Mesendoderm (in vitro differentiated cells): ENCODE data around the gene NR4A1.

ENCODE experiments used
- DNase-seq: peaks from one replicate; pipeline ENCODE4 v3.0.0; 2013
- H2AK5ac ChIP-seq: 2 replicates; pipeline ENCODE4 v1.6.1; 2013; ENCODE audit warnings: low read length, inconsistent platforms
- H2BK120ac ChIP-seq: 2 replicates; pipeline ENCODE4 v1.6.1; 2013; ENCODE audit warnings: low read depth, mild to moderate bottlenecking, low read length, moderate library complexity, mixed read lengths
- H2BK15ac ChIP-seq: replicated peaks from 2 replicates; pipeline ENCODE4 v1.6.1; 2013; ENCODE audit warnings: low read depth, mild to moderate bottlenecking, moderate library complexity
- H2BK5ac ChIP-seq: 2 replicates; pipeline ENCODE4 v1.6.1; 2013; ENCODE audit warnings: low read length, inconsistent platforms
- H3K18ac ChIP-seq: 2 replicates; pipeline ENCODE4 v1.6.1; 2013; ENCODE audit warnings: mild to moderate bottlenecking, low read length, mixed read lengths
- H3K23ac ChIP-seq: one replicate; pipeline ENCODE4 v1.6.1; 2013; ENCODE audit warnings: low read length
- H3K27ac ChIP-seq: 2 replicates; pipeline ENCODE4 v1.5.1; 2013; ENCODE audit warnings: low read depth, mild to moderate bottlenecking, inconsistent platforms, low read length, moderate library complexity
- H3K27me3 ChIP-seq: 2 replicates; pipeline ENCODE4 v1.6.1; 2013; ENCODE audit warnings: low read length, control low read depth, mild to moderate bottlenecking, inconsistent platforms; ENCODE audit not compliant: insufficient read depth, poor library complexity
- H3K36me3 ChIP-seq: 2 replicates; pipeline ENCODE4 v1.6.1; 2013; ENCODE audit warnings: low read length, inconsistent platforms; ENCODE audit not compliant: control insufficient read depth, insufficient read depth
- H3K4ac ChIP-seq: one replicate; pipeline ENCODE4 v1.6.1; 2013; ENCODE audit warnings: low read depth, mild to moderate bottlenecking, low read length, moderate library complexity
- H3K4me1 ChIP-seq: 2 replicates; pipeline ENCODE4 v1.6.1; 2013; ENCODE audit warnings: low read depth, low read length, inconsistent platforms; ENCODE audit not compliant: control insufficient read depth
- H3K4me2 ChIP-seq: 2 replicates; pipeline ENCODE4 v1.6.1; 2013; ENCODE audit warnings: low read length
- H3K4me3 ChIP-seq: 2 replicates; pipeline ENCODE4 v1.5.1; 2013; ENCODE audit warnings: mild to moderate bottlenecking, low read length
- H3K56ac ChIP-seq: one replicate; pipeline ENCODE4 v1.6.1; 2013; ENCODE audit warnings: low read length
- H3K79me1 ChIP-seq: 2 replicates; pipeline ENCODE4 v1.6.1; 2013; ENCODE audit warnings: low read length, inconsistent platforms
- H3K79me2 ChIP-seq: 2 replicates; pipeline ENCODE4 v1.6.1; 2013; ENCODE audit warnings: mild to moderate bottlenecking, low read length; ENCODE audit not compliant: control insufficient read depth, insufficient read depth
- H3K9ac ChIP-seq: 2 replicates; pipeline ENCODE4 v1.6.1; 2013; ENCODE audit warnings: low read length, inconsistent platforms
- H4K5ac ChIP-seq: one replicate; pipeline ENCODE4 v1.6.1; 2013; ENCODE audit warnings: low read length
- H4K8ac ChIP-seq: one replicate; pipeline ENCODE4 v1.6.1; 2013; ENCODE audit warnings: low read depth, mild to moderate bottlenecking, control low read depth, low read length, moderate library complexity
- WGBS: extraction: QIAGEN DNeasy Blood & Tissue Kit; methylation state at CpG from one replicate; pipeline ENCODE4 v1.1.7; 2013; ENCODE audit warnings: low lambda C conversion rate, missing lambda C conversion rate; ENCODE audit not compliant: insufficient coverage; ENCODE audit errors: extremely low coverage; 5-methylcytosine and 5-hydroxymethylcytosine counted together

Gene NR4A1

GRCh38 chr12:52035926-52036325 lies 15.3 kb upstream of the NR4A1 start:
- no peak overlapping the region for H3K4me2 ChIP-seq
- H2AK5ac ChIP-seq: peak overlapping the region; percentile 37
- H3K4ac ChIP-seq: no peak overlapping the region
- H3K79me1 ChIP-seq: peaks cover 9% of the 10 kb centered on the region
- no peak overlapping the region for H2BK120ac ChIP-seq
- no peaks in the 10 kb centered on the region for H3K79me2 ChIP-seq
- no peaks in the 10 kb centered on the region for H3K27me3 ChIP-seq
- no peaks in the 10 kb centered on the region for H3K36me3 ChIP-seq
- no peak for DNase-seq
- no peak overlapping the region for H4K8ac ChIP-seq
- no peak overlapping the region for H3K56ac ChIP-seq
- no peak overlapping the region for H2BK15ac ChIP-seq
- no peak overlapping the region for H3K9ac ChIP-seq
- no peak overlapping the region for H3K23ac ChIP-seq
- H3K27ac ChIP-seq: no peak overlapping the region
- H3K4me3 ChIP-seq: no peak overlapping the region
- no peak overlapping the region for H4K5ac ChIP-seq
- H3K18ac ChIP-seq: no peak overlapping the region
- WGBS: no CpG with 5 or more reads among the region's 2 CpGs
- no peak overlapping the region for H2BK5ac ChIP-seq
- H3K4me1 ChIP-seq: peaks cover 3% of the 10 kb centered on the region

GRCh38 chr12:52036587-52037171 lies 14.6 kb upstream of the NR4A1 start:
- peak overlapping the region; percentile 32 for H3K9ac ChIP-seq
- H2BK5ac ChIP-seq: no peak overlapping the region
- no peak overlapping the region for H3K4me3 ChIP-seq
- H3K27me3 ChIP-seq: no peaks in the 10 kb centered on the region
- no peak overlapping the region for H3K4ac ChIP-seq
- no peak overlapping the region for H2AK5ac ChIP-seq
- DNase-seq: peak; percentile 79
- no CpG with 5 or more reads among the region's 53 CpGs for WGBS
- peak overlapping the region; percentile 59 for H3K4me2 ChIP-seq
- peaks cover 3% of the 10 kb centered on the region for H3K4me1 ChIP-seq
- H3K23ac ChIP-seq: no peak overlapping the region
- peaks cover 9% of the 10 kb centered on the region for H3K79me1 ChIP-seq
- no peaks in the 10 kb centered on the region for H3K79me2 ChIP-seq
- H4K8ac ChIP-seq: no peak overlapping the region
- no peak overlapping the region for H2BK15ac ChIP-seq
- H3K36me3 ChIP-seq: no peaks in the 10 kb centered on the region
- H3K27ac ChIP-seq: no peak overlapping the region
- no peak overlapping the region for H4K5ac ChIP-seq
- H2BK120ac ChIP-seq: no peak overlapping the region
- H3K56ac ChIP-seq: peak overlapping the region; percentile 44
- peak overlapping the region; percentile 65 for H3K18ac ChIP-seq

- no CpG with 5 or more reads among the region's 59 CpGs for WGBS
- H3K27me3 ChIP-seq: no peaks in the 10 kb centered on the region
- H3K79me1 ChIP-seq: peaks cover 9% of the 10 kb centered on the region
- H4K8ac ChIP-seq: peak overlapping the region; percentile 97
- no peak overlapping the region for H2BK120ac ChIP-seq
- no peak overlapping the region for H4K5ac ChIP-seq
- H3K23ac ChIP-seq: no peak overlapping the region
- H3K27ac ChIP-seq: no peak overlapping the region
- no peaks in the 10 kb centered on the region for H3K36me3 ChIP-seq
- H3K4me3 ChIP-seq: peak overlapping the region; percentile 71
- peak overlapping the region; percentile 60 for H3K18ac ChIP-seq
- DNase-seq: peak; percentile 72
- no peak overlapping the region for H2BK5ac ChIP-seq
- H3K79me2 ChIP-seq: no peaks in the 10 kb centered on the region
- H2AK5ac ChIP-seq: no peak overlapping the region
- H3K9ac ChIP-seq: peak overlapping the region; percentile 73
- H3K4ac ChIP-seq: peak overlapping the region; percentile 38
- peak overlapping the region; percentile 79 for H3K4me2 ChIP-seq
- peak overlapping the region; percentile 83 for H3K56ac ChIP-seq
- peaks cover 3% of the 10 kb centered on the region for H3K4me1 ChIP-seq
- H2BK15ac ChIP-seq: no peak overlapping the region
These were observed 13.9 kb upstream of the NR4A1 start for GRCh38 chr12:52037248-52037861.

GRCh38 chr12:52038447-52038846 lies 12.8 kb upstream of the NR4A1 start:
- H3K27me3 ChIP-seq: no peaks in the 10 kb centered on the region
- H3K27ac ChIP-seq: no peak overlapping the region
- no peak overlapping the region for H3K4me2 ChIP-seq
- H3K36me3 ChIP-seq: no peaks in the 10 kb centered on the region
- H3K4me3 ChIP-seq: no peak overlapping the region
- peak overlapping the region; percentile 39 for H3K9ac ChIP-seq
- H2AK5ac ChIP-seq: no peak overlapping the region
- H2BK15ac ChIP-seq: no peak overlapping the region
- H3K23ac ChIP-seq: no peak overlapping the region
- no peaks in the 10 kb centered on the region for H3K79me2 ChIP-seq
- no peak overlapping the region for H4K5ac ChIP-seq
- no peak overlapping the region for H4K8ac ChIP-seq
- DNase-seq: no peak
- H3K79me1 ChIP-seq: peaks cover 9% of the 10 kb centered on the region
- no peak overlapping the region for H2BK5ac ChIP-seq
- H2BK120ac ChIP-seq: no peak overlapping the region
- H3K18ac ChIP-seq: no peak overlapping the region
- no peak overlapping the region for H3K4ac ChIP-seq
- peaks cover under 1% of the 10 kb centered on the region for H3K4me1 ChIP-seq
- peak overlapping the region; percentile 22 for H3K56ac ChIP-seq
- WGBS: no CpG with 5 or more reads among the region's 6 CpGs

GRCh38 chr12:52041035-52041434 lies 10.2 kb upstream of the NR4A1 start:
- H3K79me1 ChIP-seq: peaks cover 9% of the 10 kb centered on the region
- no peak overlapping the region for H3K4me3 ChIP-seq
- no peaks in the 10 kb centered on the region for H3K4me1 ChIP-seq
- H2BK120ac ChIP-seq: no peak overlapping the region
- WGBS: no CpG with 5 or more reads among the region's 3 CpGs
- H3K36me3 ChIP-seq: no peaks in the 10 kb centered on the region
- no peak overlapping the region for H2AK5ac ChIP-seq
- H4K8ac ChIP-seq: no peak overlapping the region
- H3K56ac ChIP-seq: no peak overlapping the region
- no peak for DNase-seq
- no peaks in the 10 kb centered on the region for H3K27me3 ChIP-seq
- H3K79me2 ChIP-seq: no peaks in the 10 kb centered on the region
- no peak overlapping the region for H3K18ac ChIP-seq
- no peak overlapping the region for H3K9ac ChIP-seq
- H2BK15ac ChIP-seq: no peak overlapping the region
- no peak overlapping the region for H3K4me2 ChIP-seq
- H3K4ac ChIP-seq: no peak overlapping the region
- no peak overlapping the region for H3K27ac ChIP-seq
- H4K5ac ChIP-seq: no peak overlapping the region
- H2BK5ac ChIP-seq: no peak overlapping the region
- no peak overlapping the region for H3K23ac ChIP-seq
